Endothelial cell of umbilical vein (primary cell): ENCODE data around the gene FGFBP2. TPM values are rescaled to one million over a fixed set of nuclear protein-coding genes. Genes with fewer than 3 reads are reported as not detected.

Source experiments
- BruUV-seq: library from RNA; stranded (reverse); fragments of 400-500 nt; replicated peaks from 2 replicates; lab custom pipeline; 2021; lab: Mats Ljungman, UMichigan
- CTCF ChIA-PET: fragments of 300-600, 350-600 bp; sonication (Branson Sonifier 250); formaldehyde crosslinking; loops from one replicate; lab custom pipeline; 2021; ENCODE audit warnings: antibody characterized with exemption, inconsistent platforms; lab: Charles Lee
- POLR2A ChIA-PET: fragments of 300-600, 350-600 bp; sonication (Branson Sonifier 250); formaldehyde crosslinking; loops from one replicate; lab custom pipeline; 2021; ENCODE audit warnings: antibody characterized with exemption, inconsistent platforms; lab: Charles Lee
- DNase-seq: peaks from one replicate; pipeline ENCODE4 v3.0.0-alpha.2; 2011; ENCODE audit warnings: low read depth, low spot score
- FAIRE-seq: peaks from 2 replicates; lab custom pipeline; 2011; peaks lifted over from hg19 to GRCh38; lab: Jason Lieb, UNC
- H2AFZ ChIP-seq: 2 replicates; pipeline ENCODE4 v1.6.0; 2012; ENCODE audit warnings: low read depth, low read length, control low read depth, inconsistent platforms
- H3K27ac ChIP-seq: 2 replicates; pipeline ENCODE4 v1.5.1; 2011; ENCODE audit warnings: low read depth, mild to moderate bottlenecking, control low read depth, low read length, moderate library complexity; ENCODE audit not compliant: insufficient read depth
- H3K27me3 ChIP-seq, 2 experiments: 2 replicates each; pipeline versions ENCODE4 v1.6.0 to v1.6.1; 2011; ENCODE audit warnings: low read length in 2 of 2, mixed read lengths in 1 of 2; ENCODE audit not compliant: control insufficient read depth in 2 of 2, insufficient read depth in 2 of 2
- H3K36me3 ChIP-seq, 2 experiments: 2 replicates in 1 of 2; 3 replicates in 1 of 2; pipeline ENCODE4 v1.5.1; 2011; ENCODE audit warnings: low read length in 2 of 2, mild to moderate bottlenecking in 1 of 2, moderate library complexity in 1 of 2; ENCODE audit not compliant: control insufficient read depth in 2 of 2, insufficient read depth in 2 of 2; ENCODE audit errors: extremely low read depth in 1 of 2
- H3K4me1 ChIP-seq: 3 replicates; pipeline ENCODE4 v1.5.1; 2011; ENCODE audit warnings: mild to moderate bottlenecking, low read length; ENCODE audit not compliant: control insufficient read depth, insufficient read depth; ENCODE audit errors: extremely low read depth
- H3K4me2 ChIP-seq: 2 replicates; pipeline ENCODE4 v1.6.1; 2011; ENCODE audit warnings: low read length, control low read depth, mixed read lengths; ENCODE audit not compliant: insufficient read depth
- H3K4me3 ChIP-seq, 3 experiments: fragments of 200-600 bp in 1 of 3; sonication (generic), shearing (Covaris generic) in 1 of 3; replicated peaks in 1 of 3; 2 replicates each; pipeline ENCODE4 v1.5.1; 2011 to 2016; ENCODE audit warnings: control low read depth in 3 of 3, low read length in 3 of 3, mild to moderate bottlenecking in 2 of 3, inconsistent platforms in 1 of 3, low read depth in 1 of 3, moderate library complexity in 1 of 3; ENCODE audit not compliant: insufficient read depth in 1 of 3
- H3K79me2 ChIP-seq: 2 replicates; pipeline ENCODE4 v1.6.0; 2012; ENCODE audit warnings: low read length, inconsistent platforms; ENCODE audit not compliant: control insufficient read depth, insufficient read depth
- H3K9ac ChIP-seq: replicated peaks from 2 replicates; pipeline ENCODE3; 2011; ENCODE audit warnings: low read length, control low read depth; ENCODE audit not compliant: insufficient read depth; ENCODE audit errors: extremely low read depth
- H3K9me1 ChIP-seq: replicated peaks from 3 replicates; pipeline ENCODE4 v1.6.0; 2011; ENCODE audit warnings: mild to moderate bottlenecking, low read length; ENCODE audit not compliant: control insufficient read depth, insufficient read depth; ENCODE audit errors: extremely low read depth
- H3K9me3 ChIP-seq: replicated peaks from 2 replicates; pipeline ENCODE4 v1.5.1; 2012; ENCODE audit warnings: low read length, inconsistent platforms; ENCODE audit not compliant: control insufficient read depth, insufficient read depth
- H4K20me1 ChIP-seq: replicated peaks from 2 replicates; pipeline ENCODE3; 2011; ENCODE audit warnings: mild to moderate bottlenecking, low read length; ENCODE audit not compliant: control insufficient read depth, insufficient read depth; ENCODE audit errors: extremely low read depth
- EZH2 ChIP-seq: IDR thresholded peaks from 2 replicates; pipeline ENCODE4 v1.6.1; 2012; ENCODE audit warnings: borderline replicate concordance, low read depth, mild to moderate bottlenecking, moderate library complexity, low read length, inconsistent platforms; ENCODE audit not compliant: severe bottlenecking
- FOS ChIP-seq: IDR thresholded peaks from 2 replicates; pipeline ENCODE4 v1.6.1; 2011; ENCODE audit warnings: mild to moderate bottlenecking, low read length, moderate library complexity, borderline replicate concordance; ENCODE audit not compliant: insufficient read depth
- GATA2 ChIP-seq: IDR thresholded peaks from 2 replicates; pipeline ENCODE4 v1.7.0; 2011; ENCODE audit warnings: low read depth, mild to moderate bottlenecking, moderate library complexity, mixed read lengths, low read length; ENCODE audit not compliant: insufficient read length, insufficient read depth
- JUN ChIP-seq: IDR thresholded peaks from 2 replicates; pipeline ENCODE4 v1.6.1; 2011; ENCODE audit warnings: borderline replicate concordance, low read depth; ENCODE audit not compliant: insufficient read length, insufficient read depth
- POLR2AphosphoS5 ChIP-seq: IDR thresholded peaks from 2 replicates; pipeline ENCODE4 v1.6.1; 2012; ENCODE audit warnings: low read depth, mild to moderate bottlenecking, control low read depth, low read length, moderate library complexity; ENCODE audit not compliant: insufficient read depth
- dilution Hi-C: fragments of 300-500 bp; cut with MboI; formaldehyde crosslinking; loops from one replicate; pipeline ENCODE4 v1.15.0; 2019; ENCODE audit warnings: low sequenced_read_pairs; ENCODE audit not compliant: extremely low pct_ligation_motif_present
- intact Hi-C: fragments of 100-400 bp; cut with micrococcal nuclease; formaldehyde crosslinking; loops from one replicate; pipeline ENCODE4 v1.10.0; 2022
- polyA plus RNA-seq, 4 experiments: library from polyadenylated mRNA; depleted of rRNA in 3 of 4; stranded (reverse) in 3 of 4; unstranded in 1 of 4; fragments of >200 nt; gene quantifications; 2 replicates each; pipeline versions ENCODE4 v1.2.1 to v1.2.3, GENCODE V29; 2011 to 2012; ENCODE audit warnings: missing spikeins in 1 of 4
- total RNA-seq: library from RNA; stranded (reverse); gene quantifications from 2 replicates; pipeline ENCODE4 v1.2.3, GENCODE V29; 2021
- TF ChIP-seq, protein P1 (sequence below): IDR thresholded peaks from 2 replicates; pipeline ENCODE4 v1.6.1; 2011; ENCODE audit not compliant: insufficient read depth, insufficient read length
- TF ChIP-seq, protein P2 (sequence below), 2 donors: IDR thresholded peaks; 1 replicate in 1 of 2; 2 replicates in 1 of 2; pipeline ENCODE4 v1.5.1; 2011; ENCODE audit warnings: low read length in 2 of 2, mild to moderate bottlenecking in 2 of 2, moderate library complexity in 2 of 2, control low read depth in 1 of 2, inconsistent platforms in 1 of 2, low read depth in 1 of 2; ENCODE audit not compliant: insufficient read depth in 1 of 2; ENCODE audit errors: extremely low read depth in 1 of 2

FGFBP2 gene
- total and polyA plus RNA-seq, 2 donors (not counting 3 experiments of a cell fraction or from before 2014, with no cell fraction given), result not detected

DNA sequence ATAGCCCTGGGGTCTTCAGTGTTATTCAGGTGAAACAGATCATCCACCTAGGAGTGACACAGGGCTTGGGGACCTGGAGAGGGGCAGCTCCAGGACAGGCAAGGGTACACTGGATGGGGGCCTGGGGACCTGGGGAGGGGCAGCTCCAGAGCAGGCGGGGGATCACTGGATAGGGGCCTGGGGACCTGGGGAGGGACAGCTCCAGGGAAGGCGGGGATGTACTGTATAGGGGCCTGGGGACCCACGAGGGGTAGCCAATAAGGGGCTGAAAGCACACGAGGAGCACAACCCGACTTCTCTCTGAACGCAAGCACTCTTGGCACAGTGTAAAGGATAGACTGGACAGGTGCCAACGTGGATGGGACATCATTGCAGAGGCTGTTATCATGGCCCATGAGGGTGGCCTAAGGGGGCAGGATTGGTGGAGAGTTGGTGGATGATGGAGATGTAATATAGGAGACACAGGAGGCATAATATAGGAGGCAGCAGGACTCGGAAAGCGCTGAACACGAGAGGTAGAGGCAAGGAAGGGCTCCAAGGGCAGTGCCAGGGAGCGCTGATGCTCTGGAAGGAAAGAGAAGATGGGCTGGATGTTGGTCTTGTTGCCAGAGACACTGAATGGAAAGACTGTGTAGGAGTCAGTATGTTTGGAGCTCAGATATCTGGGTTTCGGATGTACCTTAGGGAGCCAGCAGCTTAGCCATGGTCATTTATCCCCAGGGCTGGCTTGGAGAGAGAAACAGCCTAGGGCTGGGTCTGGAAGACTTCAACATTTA lies 37.9 kb upstream of the FGFBP2 start:
- DNase-seq, result no peak
- no peaks in the 10 kb centered on the region for H3K9me3 ChIP-seq
- POLR2A ChIA-PET, result no interaction called here
- FAIRE-seq, result no peak
- H3K9ac ChIP-seq, result no peak overlapping the region
- TF ChIP-seq FOS (no peak), POLR2AphosphoS5 (no peak), GATA2 (no peak), EZH2 (no peak), JUN (no peak)
- TF ChIP-seq, protein P1, sequence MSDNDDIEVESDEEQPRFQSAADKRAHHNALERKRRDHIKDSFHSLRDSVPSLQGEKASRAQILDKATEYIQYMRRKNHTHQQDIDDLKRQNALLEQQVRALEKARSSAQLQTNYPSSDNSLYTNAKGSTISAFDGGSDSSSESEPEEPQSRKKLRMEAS, result no peak
- TF ChIP-seq, protein P2, sequence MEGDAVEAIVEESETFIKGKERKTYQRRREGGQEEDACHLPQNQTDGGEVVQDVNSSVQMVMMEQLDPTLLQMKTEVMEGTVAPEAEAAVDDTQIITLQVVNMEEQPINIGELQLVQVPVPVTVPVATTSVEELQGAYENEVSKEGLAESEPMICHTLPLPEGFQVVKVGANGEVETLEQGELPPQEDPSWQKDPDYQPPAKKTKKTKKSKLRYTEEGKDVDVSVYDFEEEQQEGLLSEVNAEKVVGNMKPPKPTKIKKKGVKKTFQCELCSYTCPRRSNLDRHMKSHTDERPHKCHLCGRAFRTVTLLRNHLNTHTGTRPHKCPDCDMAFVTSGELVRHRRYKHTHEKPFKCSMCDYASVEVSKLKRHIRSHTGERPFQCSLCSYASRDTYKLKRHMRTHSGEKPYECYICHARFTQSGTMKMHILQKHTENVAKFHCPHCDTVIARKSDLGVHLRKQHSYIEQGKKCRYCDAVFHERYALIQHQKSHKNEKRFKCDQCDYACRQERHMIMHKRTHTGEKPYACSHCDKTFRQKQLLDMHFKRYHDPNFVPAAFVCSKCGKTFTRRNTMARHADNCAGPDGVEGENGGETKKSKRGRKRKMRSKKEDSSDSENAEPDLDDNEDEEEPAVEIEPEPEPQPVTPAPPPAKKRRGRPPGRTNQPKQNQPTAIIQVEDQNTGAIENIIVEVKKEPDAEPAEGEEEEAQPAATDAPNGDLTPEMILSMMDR (IDR thresholded peaks at IDR 0.05; ENCODE audit: extremely low read depth in 1 of 2, insufficient read depth in 1 of 2, low read depth in 1 of 2, low read length in 2 of 2), result no peak
- CTCF ChIA-PET, result interaction anchor here (0.6 to 4.5 kb wide), 23 partner anchors 8 to 1471 kb away, joined by 3 to 93 read pairs (median 5); partner anchors contain the start of genes CC2D2A and FGFBP2
- H3K27me3 ChIP-seq, result peaks cover 6% of the 10 kb centered on the region in 2 experiments
- no peak overlapping the region for H3K4me2 ChIP-seq
- no peaks in the 10 kb centered on the region for H3K9me1 ChIP-seq
- no peaks in the 10 kb centered on the region for H3K4me1 ChIP-seq
- no peaks in the 10 kb centered on the region for H4K20me1 ChIP-seq
- H2AFZ ChIP-seq, result no peak overlapping the region
- H3K4me3 ChIP-seq, result no peak overlapping the region
- H3K36me3 ChIP-seq, result no peaks in the 10 kb centered on the region
- no peak overlapping the region for H3K27ac ChIP-seq
- no peaks in the 10 kb centered on the region for H3K79me2 ChIP-seq
- intact Hi-C loops, result loop anchor here (1.0 to 2.0 kb wide), 5 partner anchors 38 to 522 kb away; partner anchors contain the start of gene FGFBP2
- BruUV-seq, result no TSS peak
- dilution Hi-C loops, result no loop called here
